WTC11 (cell line): ENCODE measurements around the gene ZNF827.

Experiments used
- ATF1 ChIP-seq: sonication (generic); formaldehyde crosslinking; IDR thresholded peaks from 2 replicates; pipeline ENCODE4 v1.8.1; 2023; ENCODE audit warnings: mild to moderate bottlenecking, moderate library complexity, missing genetic modification reagents
- CTCF ChIP-seq: fragments of 200-600 bp; IDR thresholded peaks from 2 replicates; pipeline ENCODE4 v1.8.0; 2022; ENCODE audit warnings: antibody characterized with exemption
- HMGXB4 ChIP-seq: sonication (generic); formaldehyde crosslinking; IDR thresholded peaks from 2 replicates; pipeline ENCODE4 v1.8.1; 2023; ENCODE audit warnings: mild to moderate bottlenecking, moderate library complexity, missing genetic modification reagents
- SMAD3 ChIP-seq: sonication (generic); formaldehyde crosslinking; IDR thresholded peaks from 2 replicates; pipeline ENCODE4 v1.8.0; 2022; ENCODE audit warnings: missing genetic modification reagents, mild to moderate bottlenecking, borderline replicate concordance
- SP1 ChIP-seq: sonication (generic); formaldehyde crosslinking; conservative IDR thresholded peaks from 2 replicates; pipeline ENCODE4 v1.8.1; 2022; ENCODE audit warnings: missing genetic modification reagents
- ZNF512 ChIP-seq: sonication (generic); formaldehyde crosslinking; IDR thresholded peaks from 2 replicates; pipeline ENCODE4 v1.8.1; 2022; ENCODE audit warnings: missing genetic modification reagents, borderline replicate concordance

- TF ChIP-seq CTCF, result no peak
- no peak for TF ChIP-seq SP1
- TF ChIP-seq SMAD3, result no peak
- TF ChIP-seq HMGXB4 (CRISPR knock-in tag), result no peak
- TF ChIP-seq ATF1 (CRISPR knock-in tag), result no peak
- TF ChIP-seq ZNF512, result no peak
Observed at GRCh38 chr4:145871209-145871608, 67.4 kb downstream of the ZNF827 start.
